Mammary epithelial cell (primary cell): ENCODE measurements around the gene TRIOBP.
"Not testable (repeated sequence)": the region's sequence is repeated elsewhere in the genome, so short reads cannot be mapped to it uniquely, and the experiment has no call there.

Experiments
- EZH2 ChIP-seq: IDR thresholded peaks from 2 replicates; pipeline ENCODE4 v1.6.1; 2012; ENCODE audit warnings: low read length, inconsistent platforms, borderline replicate concordance
- TF ChIP-seq, protein P1 (sequence below), 2 donors: IDR thresholded peaks in 1 of 2; conservative IDR thresholded peaks in 1 of 2; 2 replicates each; pipeline ENCODE4 v1.5.1; 2011 to 2012; ENCODE audit warnings: inconsistent platforms in 2 of 2, low read length in 2 of 2, mild to moderate bottlenecking in 2 of 2, control low read depth in 1 of 2, low read depth in 1 of 2; ENCODE audit not compliant: insufficient read depth in 1 of 2; ENCODE audit errors: extremely low read depth in 1 of 2

DNA sequence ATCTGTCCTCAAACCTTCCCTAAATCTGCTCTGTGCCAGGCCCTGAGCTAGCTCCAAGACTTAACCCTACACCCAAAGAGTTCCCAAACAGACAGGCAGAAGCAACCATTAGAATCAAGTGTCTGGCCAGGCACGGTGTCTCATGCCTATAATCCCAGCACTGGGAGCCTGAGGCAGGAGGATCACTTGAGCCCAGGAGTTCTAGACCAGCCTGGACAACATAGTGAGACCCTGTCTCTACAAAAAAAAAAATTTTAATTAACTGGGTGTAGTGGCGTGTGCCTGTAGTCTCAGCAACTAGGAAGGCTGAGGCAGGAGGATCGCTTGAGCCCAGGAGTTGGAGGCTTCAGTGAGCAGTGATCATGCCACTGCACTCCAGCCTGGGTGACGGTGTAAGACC is 40.3 kb upstream of the TRIOBP start:
- TF ChIP-seq, protein P1, sequence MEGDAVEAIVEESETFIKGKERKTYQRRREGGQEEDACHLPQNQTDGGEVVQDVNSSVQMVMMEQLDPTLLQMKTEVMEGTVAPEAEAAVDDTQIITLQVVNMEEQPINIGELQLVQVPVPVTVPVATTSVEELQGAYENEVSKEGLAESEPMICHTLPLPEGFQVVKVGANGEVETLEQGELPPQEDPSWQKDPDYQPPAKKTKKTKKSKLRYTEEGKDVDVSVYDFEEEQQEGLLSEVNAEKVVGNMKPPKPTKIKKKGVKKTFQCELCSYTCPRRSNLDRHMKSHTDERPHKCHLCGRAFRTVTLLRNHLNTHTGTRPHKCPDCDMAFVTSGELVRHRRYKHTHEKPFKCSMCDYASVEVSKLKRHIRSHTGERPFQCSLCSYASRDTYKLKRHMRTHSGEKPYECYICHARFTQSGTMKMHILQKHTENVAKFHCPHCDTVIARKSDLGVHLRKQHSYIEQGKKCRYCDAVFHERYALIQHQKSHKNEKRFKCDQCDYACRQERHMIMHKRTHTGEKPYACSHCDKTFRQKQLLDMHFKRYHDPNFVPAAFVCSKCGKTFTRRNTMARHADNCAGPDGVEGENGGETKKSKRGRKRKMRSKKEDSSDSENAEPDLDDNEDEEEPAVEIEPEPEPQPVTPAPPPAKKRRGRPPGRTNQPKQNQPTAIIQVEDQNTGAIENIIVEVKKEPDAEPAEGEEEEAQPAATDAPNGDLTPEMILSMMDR (conservative IDR thresholded peaks at IDR 0.05 in 1 of 2, IDR thresholded peaks at IDR 0.05 in 1 of 2; ENCODE audit: extremely low read depth in 1 of 2, insufficient read depth in 1 of 2, low read depth in 1 of 2, low read length in 2 of 2) = not testable (repeated sequence)
- not testable (repeated sequence) for TF ChIP-seq EZH2
